OCI-LY1 (cell line): Measurements from ENCODE around the gene KLF11.

Experiments
- H2AFZ ChIP-seq: fragments of 200-600 bp; sonication (generic), shearing (Covaris generic); 2 replicates; pipeline ENCODE4 v1.6.0; 2014; ENCODE audit warnings: antibody characterized with exemption, mild to moderate bottlenecking, low read length
- H3F3A ChIP-seq: fragments of 200-600 bp; sonication (generic), shearing (Covaris generic); 2 replicates; pipeline ENCODE4 v1.6.0; 2014; ENCODE audit warnings: mild to moderate bottlenecking, antibody characterized with exemption, low read length, moderate library complexity; ENCODE audit not compliant: insufficient read depth
- H3K27ac ChIP-seq: fragments of 200-600 bp; sonication (generic); 2 replicates; pipeline ENCODE4 v1.5.1; 2014; ENCODE audit warnings: low read length, mixed run types, mild to moderate bottlenecking, low read depth; ENCODE audit not compliant: poor library complexity, severe bottlenecking
- H3K27me3 ChIP-seq: fragments of 200-600 bp; sonication (generic); 2 replicates; pipeline ENCODE4 v1.6.0; 2014; ENCODE audit warnings: antibody characterized with exemption, mild to moderate bottlenecking, low read length, moderate library complexity; ENCODE audit not compliant: insufficient read depth
- H3K36me3 ChIP-seq: fragments of 200-600 bp; sonication (generic); 2 replicates; pipeline ENCODE4 v1.6.1; 2014; ENCODE audit warnings: mild to moderate bottlenecking, antibody characterized with exemption, low read length, moderate library complexity, mixed read lengths; ENCODE audit not compliant: insufficient read depth
- H3K4me1 ChIP-seq: fragments of 200-600 bp; sonication (generic); 2 replicates; pipeline ENCODE4 v1.5.1; 2014; ENCODE audit warnings: mild to moderate bottlenecking, low read length, moderate library complexity; ENCODE audit not compliant: insufficient read depth, severe bottlenecking
- H3K4me2 ChIP-seq: fragments of 200-600 bp; sonication (generic), shearing (Covaris generic); 2 replicates; pipeline ENCODE4 v1.6.1; 2014; ENCODE audit warnings: low read length
- H3K4me3 ChIP-seq: fragments of 200-600 bp; sonication (generic); 2 replicates; pipeline ENCODE4 v1.5.1; 2014; ENCODE audit warnings: low read length, low read depth, mild to moderate bottlenecking, mixed read lengths; ENCODE audit not compliant: poor library complexity, severe bottlenecking
- H3K79me2 ChIP-seq: fragments of 200-600 bp; shearing (Covaris generic); 2 replicates; pipeline ENCODE4 v1.6.1; 2016; ENCODE audit warnings: mixed run types, low read length, mixed read lengths; ENCODE audit not compliant: insufficient read depth
- H3K9ac ChIP-seq: fragments of 200-600 bp; sonication (generic), shearing (Covaris generic); 2 replicates; pipeline ENCODE4 v1.6.1; 2014; ENCODE audit warnings: mild to moderate bottlenecking, low read length, mixed read lengths
- H3K9me2 ChIP-seq: fragments of 200-600 bp; sonication (generic), shearing (Covaris generic); 2 replicates; pipeline ENCODE4 v1.6.1; 2014; ENCODE audit warnings: low read depth, mild to moderate bottlenecking, low read length, mixed read lengths
- H3K9me3 ChIP-seq: fragments of 200-600 bp; shearing (Covaris generic); 2 replicates; pipeline ENCODE4 v1.6.1; 2014; ENCODE audit warnings: low read length, mixed read lengths
- H4K20me1 ChIP-seq: fragments of 200-600 bp; sonication (generic), shearing (Covaris generic); 2 replicates; pipeline ENCODE4 v1.6.0; 2016; ENCODE audit warnings: mild to moderate bottlenecking, low read length; ENCODE audit not compliant: insufficient read depth
- CTCF ChIP-seq: fragments of 200-600 bp; sonication (generic), shearing (Covaris generic); IDR thresholded peaks from 2 replicates; pipeline ENCODE4 v1.5.1; 2017; ENCODE audit warnings: mild to moderate bottlenecking, antibody characterized with exemption, low read length, moderate library complexity, mixed read lengths
- EZH2 ChIP-seq: fragments of 200-600 bp; sonication (generic), shearing (Covaris generic); IDR thresholded peaks from 2 replicates; pipeline ENCODE4 v1.8.0; 2017; ENCODE audit warnings: borderline replicate concordance, mixed run types, mild to moderate bottlenecking, antibody characterized with exemption, low read length, moderate library complexity, mixed read lengths

The KLF11 gene

GRCh38 chr2:10075571-10076209 is 32.3 kb downstream of the KLF11 start:
- H3K9me2 ChIP-seq = no peaks in the 10 kb centered on the region
- no peak overlapping the region for H3K4me2 ChIP-seq
- no peaks in the 10 kb centered on the region for H3K36me3 ChIP-seq
- no peak overlapping the region for H3K9ac ChIP-seq
- no peaks in the 10 kb centered on the region for H3K9me3 ChIP-seq
- no peak overlapping the region for H3K4me3 ChIP-seq
- no peak overlapping the region for H3K27ac ChIP-seq
- no peak overlapping the region for H2AFZ ChIP-seq
- H3K27me3 ChIP-seq = peaks cover 14% of the 10 kb centered on the region
- peaks cover 5% of the 10 kb centered on the region for H3K4me1 ChIP-seq
- H4K20me1 ChIP-seq = no peaks in the 10 kb centered on the region
- H3F3A ChIP-seq = no peaks in the 10 kb centered on the region
- TF ChIP-seq EZH2 (no peak), CTCF (no peak)
- H3K79me2 ChIP-seq = no peaks in the 10 kb centered on the region

DNA sequence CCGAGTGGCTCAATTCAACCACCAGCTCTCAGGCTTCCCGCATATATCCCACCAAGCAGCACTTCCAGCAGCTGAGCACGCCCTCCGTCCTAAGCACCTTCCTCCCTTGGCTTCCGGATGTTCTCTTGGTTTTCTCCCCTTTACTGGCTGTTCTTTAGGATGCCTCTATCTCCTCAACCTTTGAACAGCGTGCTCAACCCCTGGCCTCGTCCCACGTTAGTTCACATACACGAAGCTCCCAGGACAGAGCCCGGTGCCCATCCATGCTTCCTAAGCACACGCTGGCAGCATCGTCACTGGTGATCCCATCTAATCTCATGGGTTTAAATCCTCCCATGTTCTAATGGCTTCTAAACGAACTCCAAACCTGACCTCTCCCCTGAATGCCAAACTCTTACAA is 33.2 kb downstream of the KLF11 start:
- H3K27me3 ChIP-seq = peaks cover 14% of the 10 kb centered on the region
- H3K9ac ChIP-seq = no peak overlapping the region
- no peak overlapping the region for H3K27ac ChIP-seq
- H3K4me2 ChIP-seq = no peak overlapping the region
- no peaks in the 10 kb centered on the region for H3K79me2 ChIP-seq
- peaks cover 13% of the 10 kb centered on the region for H3K4me1 ChIP-seq
- H2AFZ ChIP-seq = no peak overlapping the region
- H3K9me2 ChIP-seq = no peaks in the 10 kb centered on the region
- TF ChIP-seq EZH2 = no peak
- no peaks in the 10 kb centered on the region for H3K9me3 ChIP-seq
- H3F3A ChIP-seq = no peaks in the 10 kb centered on the region
- H3K36me3 ChIP-seq = no peaks in the 10 kb centered on the region
- no peaks in the 10 kb centered on the region for H4K20me1 ChIP-seq
- no peak overlapping the region for H3K4me3 ChIP-seq

DNA sequence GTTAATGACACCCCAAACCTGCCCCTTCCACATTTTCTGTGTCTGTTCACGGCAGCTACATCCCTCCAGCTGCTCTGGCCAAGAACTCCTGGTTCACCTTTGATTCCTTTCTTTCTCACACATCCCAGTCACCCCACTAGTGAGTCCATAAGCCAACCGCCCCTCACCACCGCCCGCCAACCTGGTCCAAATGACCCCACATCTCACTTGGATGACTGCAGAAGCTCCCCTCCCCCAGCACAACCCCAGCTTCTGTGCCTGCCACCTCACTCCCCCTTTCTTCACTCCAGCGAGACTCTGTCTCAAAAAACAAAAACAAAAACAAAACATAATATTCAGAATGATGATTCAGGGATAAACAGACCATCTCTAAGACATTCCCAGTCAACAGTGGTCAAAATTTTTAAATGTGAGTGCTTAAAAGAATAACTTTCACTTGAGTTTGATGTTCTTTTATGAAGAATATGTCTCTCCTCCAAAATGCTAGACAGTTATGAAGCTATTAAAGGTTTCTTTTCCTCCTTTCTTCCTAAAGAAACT is 33.7 kb downstream of the KLF11 start:
- Histone ChIP-seq H3F3A (no peaks in the 10 kb centered on the region), H3K4me1 (peaks cover 19% of the 10 kb centered on the region), H3K27me3 (peaks cover 14% of the 10 kb centered on the region), H3K4me3 (no peak overlapping the region), H3K4me2 (no peak overlapping the region), H3K9me2 (no peaks in the 10 kb centered on the region), H3K36me3 (no peaks in the 10 kb centered on the region), H4K20me1 (no peaks in the 10 kb centered on the region), H3K79me2 (no peaks in the 10 kb centered on the region), H3K9ac (no peak overlapping the region), H2AFZ (no peak overlapping the region), H3K27ac (no peak overlapping the region), H3K9me3 (no peaks in the 10 kb centered on the region)
- TF ChIP-seq EZH2 (no peak), CTCF (no peak)

- Histone ChIP-seq H3K4me2 (no peak overlapping the region), H3K9me2 (no peaks in the 10 kb centered on the region), H3K27me3 (peaks cover 14% of the 10 kb centered on the region)
Measured at GRCh38 chr2:10078001-10078400, 34.7 kb downstream of the KLF11 start.

More at GRCh38 chr2:10078001-10078400, 34.7 kb downstream of the KLF11 start:
- no peak overlapping the region for H3K4me3 ChIP-seq
- H3K79me2 ChIP-seq = no peaks in the 10 kb centered on the region
- H3K9ac ChIP-seq = no peak overlapping the region
- H3K36me3 ChIP-seq = no peaks in the 10 kb centered on the region
- H3F3A ChIP-seq = no peaks in the 10 kb centered on the region
- no peaks in the 10 kb centered on the region for H4K20me1 ChIP-seq
- peaks cover 28% of the 10 kb centered on the region for H3K4me1 ChIP-seq
- TF ChIP-seq CTCF = no peak
- no peak for TF ChIP-seq EZH2
- no peak overlapping the region for H2AFZ ChIP-seq
- no peaks in the 10 kb centered on the region for H3K9me3 ChIP-seq
- no peak overlapping the region for H3K27ac ChIP-seq
